Measurements from ENCODE around the gene POU5F1.
"Not testable (repeated sequence)": the region's sequence is repeated elsewhere in the genome, so short reads cannot be mapped to it uniquely, and the experiment has no call there.

POU5F1 gene

DNA sequence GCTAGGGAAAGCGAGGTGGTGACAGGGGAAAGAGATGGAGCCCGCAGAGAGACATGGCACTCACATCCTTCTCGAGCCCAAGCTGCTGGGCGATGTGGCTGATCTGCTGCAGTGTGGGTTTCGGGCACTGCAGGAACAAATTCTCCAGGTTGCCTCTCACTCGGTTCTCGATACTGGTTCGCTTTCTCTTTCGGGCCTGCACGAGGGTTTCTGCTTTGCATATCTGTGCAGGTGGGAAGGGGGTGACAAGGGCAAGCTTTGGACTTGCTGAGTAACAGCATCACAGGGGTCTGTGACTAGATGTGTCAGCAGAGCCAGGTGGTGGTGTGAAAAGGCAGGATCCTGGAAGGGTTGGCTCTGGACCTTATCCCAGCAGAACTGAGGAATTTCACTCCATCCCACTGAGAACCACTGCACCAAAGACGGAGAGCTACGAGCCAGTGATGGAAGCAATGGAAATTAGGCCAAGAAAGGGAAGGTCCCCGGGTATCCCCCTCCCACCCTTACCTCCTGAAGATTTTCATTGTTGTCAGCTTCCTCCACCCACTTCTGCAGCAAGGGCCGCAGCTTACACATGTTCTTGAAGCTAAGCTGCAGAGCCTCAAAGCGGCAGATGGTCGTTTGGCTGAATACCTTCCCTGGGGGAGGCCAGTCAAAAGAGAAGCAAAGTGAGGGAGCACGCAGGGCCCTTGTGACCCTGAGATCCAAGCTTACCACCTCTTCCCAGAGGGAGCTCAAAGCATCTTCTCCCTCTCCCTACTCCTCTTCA, 5.2 kb downstream of the POU5F1 start:
- not testable (repeated sequence) for DNase-seq

DNA sequence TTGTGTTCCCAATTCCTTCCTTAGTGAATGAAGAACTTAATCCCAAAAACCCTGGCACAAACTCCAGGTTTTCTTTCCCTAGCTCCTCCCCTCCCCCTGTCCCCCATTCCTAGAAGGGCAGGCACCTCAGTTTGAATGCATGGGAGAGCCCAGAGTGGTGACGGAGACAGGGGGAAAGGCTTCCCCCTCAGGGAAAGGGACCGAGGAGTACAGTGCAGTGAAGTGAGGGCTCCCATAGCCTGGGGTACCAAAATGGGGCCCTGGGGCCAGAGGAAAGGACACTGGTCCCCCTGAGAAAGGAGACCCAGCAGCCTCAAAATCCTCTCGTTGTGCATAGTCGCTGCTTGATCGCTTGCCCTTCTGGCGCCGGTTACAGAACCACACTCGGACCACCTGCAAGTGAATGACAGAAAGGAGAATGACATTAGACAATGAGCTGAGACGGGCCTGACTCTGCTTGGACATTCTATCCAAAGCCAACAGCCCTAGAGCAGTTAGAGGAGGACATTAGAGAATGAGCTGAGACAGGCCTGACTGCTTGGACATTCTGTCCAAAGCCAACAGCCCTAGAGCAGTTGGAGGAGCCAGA, 5.9 kb downstream of the POU5F1 start:
- not testable (repeated sequence) for DNase-seq

GRCh38 chr6:31163922-31164321, 6.6 kb downstream of the POU5F1 start:
- DNase-seq = no peak

DNA sequence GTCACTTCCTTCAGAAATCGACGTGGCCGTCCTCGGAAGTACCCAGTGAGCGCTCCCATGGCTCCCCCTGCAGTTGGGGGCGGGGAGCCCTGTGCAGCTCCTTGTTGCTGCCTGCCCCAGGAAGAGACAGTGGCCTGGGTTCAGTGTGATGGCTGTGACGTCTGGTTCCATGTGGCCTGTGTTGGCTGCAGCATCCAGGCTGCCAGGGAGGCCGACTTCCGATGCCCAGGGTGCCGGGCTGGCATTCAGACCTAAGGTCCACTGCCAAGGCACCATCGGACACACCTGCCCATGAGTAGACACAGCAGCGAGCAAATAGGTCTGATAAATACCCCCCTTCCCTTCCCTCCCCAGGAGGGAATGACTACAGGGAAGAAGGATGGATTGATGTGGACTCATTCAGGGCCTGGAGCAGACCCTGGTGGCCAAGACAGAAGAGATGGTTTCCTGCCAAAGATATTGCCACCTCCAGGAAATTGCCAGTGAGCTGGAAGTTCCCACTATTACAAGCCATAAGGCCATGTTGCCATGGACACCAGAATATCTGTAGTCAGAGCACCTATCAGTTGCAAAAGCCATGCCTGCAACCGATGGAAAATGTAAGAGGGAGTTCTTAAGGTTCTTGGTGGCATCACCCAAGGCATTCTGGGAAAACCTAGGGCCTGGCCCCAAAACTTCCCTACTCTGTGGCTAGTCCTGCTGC, 7.9 kb downstream of the POU5F1 start:
- no peak for DNase-seq

DNA sequence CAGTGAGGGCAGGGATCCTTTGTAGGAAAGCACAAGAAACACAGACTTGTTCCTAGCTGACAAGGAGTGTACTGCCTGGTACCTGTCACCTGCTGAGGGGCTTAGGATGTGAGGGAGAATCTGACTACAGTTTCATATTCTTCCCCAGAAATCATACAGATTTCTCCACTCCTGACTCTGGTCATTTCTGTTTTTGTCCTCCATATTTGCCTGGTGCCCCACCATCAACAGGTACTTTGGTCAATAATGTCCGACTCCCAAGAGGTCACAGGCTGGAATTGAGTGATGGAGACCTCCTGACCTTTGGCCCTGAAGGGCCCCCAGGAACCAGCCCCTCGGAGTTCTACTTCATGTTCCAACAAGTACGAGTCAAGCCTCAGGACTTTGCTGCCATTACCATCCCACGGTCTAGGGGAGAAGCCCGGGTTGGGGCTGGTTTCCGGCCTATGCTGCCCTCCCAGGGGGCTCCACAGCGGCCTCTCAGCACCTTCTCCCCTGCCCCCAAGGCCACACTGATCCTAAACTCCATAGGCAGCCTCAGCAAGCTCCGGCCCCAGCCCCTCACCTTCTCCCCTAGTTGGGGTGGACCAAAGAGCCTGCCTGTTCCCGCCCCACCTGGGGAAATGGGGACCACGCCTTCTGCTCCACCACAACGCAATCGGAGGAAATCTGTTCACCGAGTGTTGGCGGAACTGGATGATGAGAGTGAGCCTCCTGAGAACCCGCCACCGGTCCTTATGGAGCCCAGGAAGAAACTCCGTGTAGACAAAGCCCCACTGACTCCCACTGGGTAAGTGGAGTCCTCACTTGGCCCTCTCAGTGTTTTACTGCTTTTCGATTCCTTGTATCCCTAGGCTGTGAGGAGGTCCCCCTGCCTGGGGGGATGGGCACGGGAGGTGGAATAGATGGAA, 9.0 kb downstream of the POU5F1 start:
- no peak for DNase-seq

GRCh38 chr6:31158863-31159855, 11.3 kb downstream of the POU5F1 start:
- DNase-seq = peak; percentile 74

GRCh38 chr6:31158140-31158862, 12.2 kb downstream of the POU5F1 start, which contains the start of gene TCF19:
Gene TCF19, plus strand, starts transcription at chr6:31158589. Its CDS starts 881 bp downstream, at chr6:31159470.
- DNase-seq = peak; percentile 99

DNA sequence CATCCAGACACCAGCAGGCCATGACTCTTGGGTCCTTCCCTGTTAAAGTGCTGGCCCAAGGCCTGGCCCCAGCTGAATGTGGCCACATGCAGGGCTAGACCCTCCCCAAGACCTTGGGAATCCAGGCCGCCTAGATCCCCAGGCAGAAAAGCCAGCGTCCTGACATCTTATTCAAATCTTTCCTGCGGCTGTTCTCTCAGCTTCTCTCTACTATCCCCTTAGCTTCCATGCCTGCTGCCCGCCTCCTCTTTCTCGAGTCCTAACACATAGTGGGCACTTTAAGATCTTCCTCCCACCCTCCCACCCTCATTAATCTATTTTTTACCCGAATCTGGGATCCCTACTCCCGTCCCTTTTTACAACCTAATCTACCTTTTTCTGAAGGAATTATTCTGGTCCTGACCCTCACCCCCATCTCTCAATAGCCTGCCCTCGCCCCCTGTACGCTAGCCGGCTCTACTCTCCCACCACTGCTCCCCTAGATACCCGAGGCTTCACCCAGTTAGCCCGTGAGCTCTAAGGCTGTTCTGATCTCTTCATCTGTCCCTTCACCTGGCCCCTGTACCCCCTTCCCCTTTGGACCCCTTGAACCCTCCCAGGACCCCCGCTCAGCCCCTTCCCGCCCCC, 12.9 kb downstream of the POU5F1 start, which contains the start of gene CCHCR1:
TSS of gene CCHCR1 (minus strand) at position 290 of the 627 bp plus-strand sequence. CDS start at position 88, 202 bp downstream.
- DNase-seq = no peak

- no peak for DNase-seq
Measured at GRCh38 chr6:31156641-31157040, 13.8 kb downstream of the POU5F1 start.

GRCh38 chr6:31154436-31154835, 16.0 kb downstream of the POU5F1 start:
- no peak for DNase-seq

- DNase-seq = no peak
Measured at GRCh38 chr6:31152781-31153180, 17.7 kb downstream of the POU5F1 start.

DNA sequence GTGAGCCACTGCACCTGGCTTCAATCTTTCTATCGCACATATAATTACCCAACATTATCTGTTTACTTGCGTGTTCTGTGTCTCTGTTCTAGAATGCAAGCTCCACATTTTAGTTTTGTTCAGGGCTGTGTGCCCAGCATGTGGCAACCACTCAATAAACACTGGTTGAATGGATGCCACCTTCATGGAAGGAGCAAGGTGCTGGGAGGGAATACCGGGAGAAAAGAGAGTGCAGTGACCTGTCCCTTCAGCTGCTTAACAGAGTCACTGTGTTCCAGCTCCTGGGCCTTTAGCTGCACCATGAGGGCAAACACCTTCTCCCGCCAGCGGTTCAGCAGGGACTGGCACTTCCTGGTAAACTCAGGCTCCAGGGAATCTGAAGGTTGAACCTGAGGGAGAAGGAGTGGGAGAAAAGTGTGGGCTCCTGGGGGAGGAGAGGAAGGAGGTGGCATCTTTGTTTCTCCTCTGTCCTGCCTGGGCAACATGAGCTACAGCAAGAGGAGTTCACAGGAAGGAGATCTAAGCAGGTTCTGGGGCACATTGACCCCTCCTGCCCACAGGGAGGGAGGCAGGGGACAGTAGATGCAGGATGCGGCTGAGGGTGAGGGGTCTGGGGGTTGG, 20.5 kb downstream of the POU5F1 start:
- DNase-seq = no peak

DNA sequence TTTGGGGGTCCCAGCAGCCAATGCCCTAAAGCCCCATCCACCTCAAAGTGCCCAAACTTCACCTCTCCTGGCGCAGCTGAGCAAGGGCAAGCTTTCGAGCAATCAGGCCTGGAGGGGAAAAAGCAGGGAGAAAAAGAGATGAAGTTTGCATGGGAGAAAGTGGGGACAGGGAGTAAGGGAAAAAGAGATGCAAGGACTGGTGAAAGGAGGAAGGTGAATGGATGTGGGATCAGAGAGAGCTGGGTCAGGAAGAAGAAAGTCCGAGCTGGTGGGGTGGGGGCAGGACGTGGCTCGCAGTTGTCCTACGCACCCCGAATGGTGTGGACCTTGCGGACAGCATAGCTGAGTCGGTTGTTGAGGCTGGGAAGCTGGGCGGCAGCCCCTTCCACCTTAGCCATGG, 25.1 kb downstream of the POU5F1 start:
- no peak for DNase-seq

GRCh38 chr6:31144970-31145340, 25.5 kb downstream of the POU5F1 start:
- no peak for DNase-seq

- DNase-seq = no peak
Measured at GRCh38 chr6:31144296-31144969, 26.0 kb downstream of the POU5F1 start.

DNA sequence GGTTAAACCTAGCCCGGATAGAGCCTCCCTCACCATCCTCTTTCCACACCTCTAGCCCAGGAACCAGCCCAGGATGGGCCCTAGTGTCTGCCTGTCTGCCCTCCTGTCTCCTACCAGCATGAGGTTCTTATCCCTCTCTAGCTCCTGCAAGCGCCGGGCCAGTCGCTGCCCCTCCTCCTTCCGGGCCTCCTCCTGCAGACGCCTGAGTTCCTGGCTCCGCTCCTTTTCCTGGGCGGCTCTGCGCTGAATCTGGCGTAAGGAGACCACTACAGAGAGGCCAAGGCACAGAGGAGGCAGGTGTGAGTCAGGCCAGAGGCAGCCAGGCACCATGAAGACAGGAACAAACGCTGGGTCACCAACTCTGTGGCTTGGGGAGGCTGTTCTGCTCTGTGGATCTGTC, 27.3 kb downstream of the POU5F1 start:
- DNase-seq = peak; percentile 97

DNA sequence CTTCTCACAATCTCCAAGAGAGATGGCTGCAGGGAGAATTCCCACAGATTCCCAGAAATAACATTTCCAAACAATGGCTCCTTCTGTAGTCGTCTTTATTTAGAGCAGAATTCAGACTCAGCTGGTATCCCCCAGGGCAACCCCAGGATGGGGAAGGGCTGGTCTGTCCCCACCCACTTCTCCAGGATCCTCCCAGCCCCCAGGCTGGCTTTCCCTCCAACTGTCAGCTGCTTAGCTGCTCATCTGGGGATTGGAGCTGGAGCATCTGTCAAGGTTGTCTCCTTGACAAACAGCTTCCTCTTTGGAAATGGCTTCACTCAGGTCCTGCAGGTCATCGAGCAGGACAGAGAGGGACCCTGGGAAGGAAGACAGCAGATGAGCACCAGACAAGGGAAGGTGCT, 28.1 kb downstream of the POU5F1 start:
- peak; percentile 78 for DNase-seq

GRCh38 chr6:31140643-31141042, 29.8 kb downstream of the POU5F1 start:
- no peak for DNase-seq

DNA sequence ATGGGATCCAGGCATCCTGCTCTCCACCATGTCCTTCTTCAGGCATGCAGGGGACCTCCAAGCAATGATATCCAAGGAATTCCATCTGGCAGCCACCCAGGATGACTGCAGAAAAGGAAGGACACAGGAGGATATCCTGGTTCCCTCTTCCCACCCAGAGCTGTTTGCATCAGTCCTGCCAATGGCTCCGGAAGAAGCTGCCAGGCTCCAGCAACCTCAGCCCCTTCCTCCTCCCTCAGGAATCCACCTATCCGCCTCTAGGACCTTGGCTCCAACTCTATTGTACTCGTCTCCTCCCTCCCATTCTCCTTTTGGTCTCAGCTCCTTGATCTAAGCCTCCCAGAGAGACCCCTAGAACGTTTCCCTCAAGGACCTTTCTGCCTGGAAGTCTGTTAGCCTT, 30.9 kb downstream of the POU5F1 start:
- DNase-seq = peak; percentile 76

Measured in islet precursor cell (in vitro differentiated cells).